K562 (cell line): ENCODE results near the gene ORAI3. TPM values are rescaled to one million over a fixed set of nuclear protein-coding genes. Genes with fewer than 3 reads are reported as not detected.

Experiments
- ATF7 ChIP-seq: fragments of 450-650 bp; IDR thresholded peaks from 2 replicates; pipeline ENCODE4 v1.7.1; 2014; ENCODE audit warnings: mild to moderate bottlenecking, moderate library complexity
- CBX2 ChIP-seq: fragments of 200-600 bp; sonication (generic); IDR thresholded peaks from one replicate; pipeline ENCODE4 v1.6.1; 2012; ENCODE audit warnings: mild to moderate bottlenecking, low read length, inconsistent platforms; ENCODE audit not compliant: insufficient read depth, poor library complexity, severe bottlenecking
- CBX8 ChIP-seq: fragments of 200-600 bp; sonication (generic); IDR thresholded peaks from 2 replicates; pipeline ENCODE4 v1.6.1; 2012; ENCODE audit warnings: borderline replicate concordance, mixed run types, low read depth, mild to moderate bottlenecking, moderate library complexity, mixed read lengths, low read length, control low read depth, inconsistent platforms; ENCODE audit not compliant: poor library complexity, severe bottlenecking; ENCODE audit errors: extremely low read depth
- ESRRA ChIP-seq: fragments of 450-650 bp; IDR thresholded peaks from 2 replicates; pipeline ENCODE4 v1.6.1; 2014; ENCODE audit warnings: low read depth, mild to moderate bottlenecking, moderate library complexity, borderline replicate concordance
- HDAC2 ChIP-seq: fragments of 450-650 bp; IDR thresholded peaks from 2 replicates; pipeline ENCODE4 v1.6.1; 2016; ENCODE audit warnings: mild to moderate bottlenecking
- KLF6 ChIP-seq: fragments of 250-450 bp; sonication (Bioruptor Pico); IDR thresholded peaks from 2 replicates; pipeline ENCODE4 v1.4.0; 2020; ENCODE audit warnings: mild to moderate bottlenecking, moderate library complexity, borderline replicate concordance
- RBM17 ChIP-seq: fragments of 200-400 bp; formaldehyde crosslinking; IDR thresholded peaks from 2 replicates; pipeline ENCODE4 v1.6.1; 2017; ENCODE audit warnings: low read depth, mild to moderate bottlenecking, low read length, borderline replicate concordance
- STAT6 ChIP-seq: sonication (generic); formaldehyde crosslinking; IDR thresholded peaks from 2 replicates; pipeline ENCODE4 v1.8.1; 2023; ENCODE audit warnings: mild to moderate bottlenecking, missing genetic modification reagents
- ZBTB8A ChIP-seq: fragments of 450-650 bp; IDR thresholded peaks from 2 replicates; pipeline ENCODE4 v1.6.1; 2018; ENCODE audit warnings: mild to moderate bottlenecking, moderate library complexity; ENCODE audit not compliant: partially characterized antibody
- ZEB2 ChIP-seq: fragments of 450-650 bp; IDR thresholded peaks from 2 replicates; pipeline ENCODE4 v1.6.1; 2016
- ZNF165 ChIP-seq: fragments of 250-450 bp; sonication (Bioruptor Pico); IDR thresholded peaks from 2 replicates; pipeline ENCODE4 v1.4.0; 2020; ENCODE audit warnings: borderline replicate concordance
- ZNF57 ChIP-seq: fragments of 450-650 bp; formaldehyde crosslinking; IDR thresholded peaks from 2 replicates; pipeline ENCODE4 v1.4.0; 2020; ENCODE audit warnings: mild to moderate bottlenecking, moderate library complexity
- ZNF766 ChIP-seq: fragments of 200-800 bp; sonication (Bioruptor generic); conservative IDR thresholded peaks from 2 replicates; pipeline ENCODE4 v1.6.1; 2016; ENCODE audit warnings: missing genetic modification characterization, missing compliant biosample characterization
- polyA plus RNA-seq, 8 experiments: library from polyadenylated mRNA; depleted of rRNA in 4 of 8; stranded (reverse) in 5 of 8; unstranded in 3 of 8; fragments of >200 nt; fragmentation: Nextera tagmentation in 2 of 8; fragmentation: Illumina TruSeq in 1 of 8; extraction: Ambion mirVana in 2 of 8; extraction: Trizol in 1 of 8; gene quantifications; 2 replicates each; pipeline versions ENCODE4 v1.2.1 to v1.2.3, GENCODE V29; 2011 to 2014; ENCODE audit warnings: inconsistent platforms in 1 of 8, missing spikeins in 1 of 8
- total RNA-seq, 7 experiments: library from RNA; depleted of rRNA in 6 of 7; stranded (reverse); fragments of >200 nt in 6 of 7; fragmentation: Illumina TruSeq in 2 of 7; extraction: Trizol in 2 of 7; gene quantifications; 2 replicates each; pipeline versions ENCODE4 v1.2.1 to v1.2.3, GENCODE V29; 2011 to 2021; ENCODE audit warnings: low replicate concordance in 1 of 7
- TF ChIP-seq, protein P1 (sequence below): fragments of 450-650 bp; IDR thresholded peaks from 2 replicates; pipeline ENCODE4 v1.6.1; 2016
- TF ChIP-seq, protein P2 (sequence below): fragments of 450-650 bp; IDR thresholded peaks from 2 replicates; pipeline ENCODE4 v1.6.1; 2016; ENCODE audit warnings: low read depth

The ORAI3 gene
- total and polyA plus RNA-seq, 9 of the 15 experiments (the other 6 are each of a cell fraction or from before 2014, with no cell fraction given): 4.9 to 23.3 (median 14.1) TPM

- TF ChIP-seq ZNF766 (CRISPR knock-in tag): no peak
- no peak for TF ChIP-seq ZNF165 (CRISPR knock-in tag)
- TF ChIP-seq, protein P1, sequence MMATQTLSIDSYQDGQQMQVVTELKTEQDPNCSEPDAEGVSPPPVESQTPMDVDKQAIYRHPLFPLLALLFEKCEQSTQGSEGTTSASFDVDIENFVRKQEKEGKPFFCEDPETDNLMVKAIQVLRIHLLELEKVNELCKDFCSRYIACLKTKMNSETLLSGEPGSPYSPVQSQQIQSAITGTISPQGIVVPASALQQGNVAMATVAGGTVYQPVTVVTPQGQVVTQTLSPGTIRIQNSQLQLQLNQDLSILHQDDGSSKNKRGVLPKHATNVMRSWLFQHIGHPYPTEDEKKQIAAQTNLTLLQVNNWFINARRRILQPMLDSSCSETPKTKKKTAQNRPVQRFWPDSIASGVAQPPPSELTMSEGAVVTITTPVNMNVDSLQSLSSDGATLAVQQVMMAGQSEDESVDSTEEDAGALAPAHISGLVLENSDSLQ: no peak
- no peak for TF ChIP-seq ZNF57
- no peak for TF ChIP-seq RBM17
- TF ChIP-seq, protein P2, sequence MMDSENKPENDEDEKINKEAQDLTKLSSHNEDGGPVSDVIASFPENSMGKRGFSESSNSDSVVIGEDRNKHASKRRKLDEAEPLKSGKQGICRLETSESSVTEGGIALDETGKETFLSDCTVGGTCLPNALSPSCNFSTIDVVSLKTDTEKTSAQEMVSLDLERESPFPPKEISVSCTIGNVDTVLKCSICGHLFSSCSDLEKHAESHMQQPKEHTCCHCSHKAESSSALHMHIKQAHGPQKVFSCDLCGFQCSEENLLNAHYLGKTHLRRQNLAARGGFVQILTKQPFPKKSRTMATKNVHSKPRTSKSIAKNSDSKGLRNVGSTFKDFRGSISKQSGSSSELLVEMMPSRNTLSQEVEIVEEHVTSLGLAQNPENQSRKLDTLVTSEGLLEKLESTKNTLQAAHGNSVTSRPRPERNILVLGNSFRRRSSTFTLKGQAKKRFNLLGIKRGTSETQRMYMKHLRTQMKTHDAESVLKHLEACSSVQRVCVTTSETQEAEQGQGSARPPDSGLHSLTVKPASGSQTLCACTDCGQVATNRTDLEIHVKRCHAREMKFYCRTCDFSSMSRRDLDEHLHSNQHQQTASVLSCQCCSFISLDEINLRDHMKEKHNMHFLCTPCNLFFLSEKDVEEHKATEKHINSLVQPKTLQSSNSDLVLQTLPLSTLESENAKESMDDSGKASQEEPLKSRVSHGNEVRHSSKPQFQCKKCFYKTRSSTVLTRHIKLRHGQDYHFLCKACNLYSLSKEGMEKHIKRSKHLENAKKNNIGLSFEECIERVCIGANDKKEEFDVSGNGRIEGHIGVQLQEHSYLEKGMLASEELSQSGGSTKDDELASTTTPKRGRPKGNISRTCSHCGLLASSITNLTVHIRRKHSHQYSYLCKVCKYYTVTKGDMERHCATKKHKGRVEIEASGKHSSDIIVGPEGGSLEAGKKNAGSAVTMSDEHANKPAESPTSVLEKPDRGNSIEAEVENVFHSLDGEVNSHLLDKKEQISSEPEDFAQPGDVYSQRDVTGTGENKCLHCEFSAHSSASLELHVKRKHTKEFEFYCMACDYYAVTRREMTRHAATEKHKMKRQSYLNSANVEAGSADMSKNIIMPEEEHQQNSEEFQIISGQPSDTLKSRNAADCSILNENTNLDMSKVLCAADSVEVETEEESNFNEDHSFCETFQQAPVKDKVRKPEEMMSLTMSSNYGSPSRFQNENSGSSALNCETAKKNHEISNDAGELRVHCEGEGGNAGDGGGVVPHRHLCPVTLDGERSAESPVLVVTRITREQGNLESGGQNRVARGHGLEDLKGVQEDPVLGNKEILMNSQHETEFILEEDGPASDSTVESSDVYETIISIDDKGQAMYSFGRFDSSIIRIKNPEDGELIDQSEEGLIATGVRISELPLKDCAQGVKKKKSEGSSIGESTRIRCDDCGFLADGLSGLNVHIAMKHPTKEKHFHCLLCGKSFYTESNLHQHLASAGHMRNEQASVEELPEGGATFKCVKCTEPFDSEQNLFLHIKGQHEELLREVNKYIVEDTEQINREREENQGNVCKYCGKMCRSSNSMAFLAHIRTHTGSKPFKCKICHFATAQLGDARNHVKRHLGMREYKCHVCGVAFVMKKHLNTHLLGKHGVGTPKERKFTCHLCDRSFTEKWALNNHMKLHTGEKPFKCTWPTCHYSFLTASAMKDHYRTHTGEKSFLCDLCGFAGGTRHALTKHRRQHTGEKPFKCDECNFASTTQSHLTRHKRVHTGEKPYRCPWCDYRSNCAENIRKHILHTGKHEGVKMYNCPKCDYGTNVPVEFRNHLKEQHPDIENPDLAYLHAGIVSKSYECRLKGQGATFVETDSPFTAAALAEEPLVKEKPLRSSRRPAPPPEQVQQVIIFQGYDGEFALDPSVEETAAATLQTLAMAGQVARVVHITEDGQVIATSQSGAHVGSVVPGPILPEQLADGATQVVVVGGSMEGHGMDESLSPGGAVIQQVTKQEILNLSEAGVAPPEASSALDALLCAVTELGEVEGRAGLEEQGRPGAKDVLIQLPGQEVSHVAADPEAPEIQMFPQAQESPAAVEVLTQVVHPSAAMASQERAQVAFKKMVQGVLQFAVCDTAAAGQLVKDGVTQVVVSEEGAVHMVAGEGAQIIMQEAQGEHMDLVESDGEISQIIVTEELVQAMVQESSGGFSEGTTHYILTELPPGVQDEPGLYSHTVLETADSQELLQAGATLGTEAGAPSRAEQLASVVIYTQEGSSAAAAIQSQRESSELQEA: no peak
- no peak for TF ChIP-seq CBX8
- TF ChIP-seq ESRRA: peak; percentile 98
- no peak for TF ChIP-seq ZEB2
- TF ChIP-seq KLF6 (CRISPR knock-in tag): no peak
- TF ChIP-seq HDAC2: peak; percentile 97
- no peak for TF ChIP-seq ZBTB8A
- TF ChIP-seq STAT6 (CRISPR knock-in tag): no peak
- TF ChIP-seq CBX2: no peak
- TF ChIP-seq ATF7: peak; percentile 15; the same call in 1 of the 2 replicates
These were observed 8.0 kb downstream of the ORAI3 start (continued) for GRCh38 chr16:30956601-30957455.
